Naive B cell (primary cell): Measurements from ENCODE around the gene SETX. TPM values are rescaled to one million over a fixed set of nuclear protein-coding genes. Genes with fewer than 3 reads are reported as not detected.
"Not testable (repeated sequence)": the region's sequence is repeated elsewhere in the genome, so short reads cannot be mapped to it uniquely, and the experiment has no call there.

Experiments used
- ATAC-seq, 2 donors: fragments of 150-1000 bp; cut with Tn5 transposase; 2 replicates each; pipeline ENCODE4 v1.10.0; 2021; ENCODE audit warnings: low read depth in 2 of 2, mild to moderate bottlenecking in 2 of 2, moderate library complexity in 2 of 2
- DNase-seq: peaks from one replicate; pipeline ENCODE4 v3.0.0; 2022
- H3K27ac Mint-ChIP-seq, 6 donors: one replicate each; pipeline ENCODE4 v1.8.0; 2020 to 2022; ENCODE audit warnings: mild to moderate bottlenecking in 6 of 6, mixed read lengths in 6 of 6, moderate library complexity in 5 of 6, inconsistent platforms in 2 of 6
- H3K27me3 Mint-ChIP-seq, 3 donors: one replicate each; pipeline ENCODE4 v1.8.0; 2021 to 2022; ENCODE audit warnings: mixed read lengths in 3 of 3, mild to moderate bottlenecking in 1 of 3
- H3K36me3 Mint-ChIP-seq, 2 donors: one replicate each; pipeline ENCODE4 v1.8.0; 2020 to 2022; ENCODE audit warnings: mixed read lengths in 2 of 2, inconsistent platforms in 1 of 2, mild to moderate bottlenecking in 1 of 2
- H3K4me1 Mint-ChIP-seq, 3 donors: one replicate each; pipeline ENCODE4 v1.8.0; 2020 to 2022; ENCODE audit warnings: mixed read lengths in 3 of 3, inconsistent platforms in 1 of 3, mild to moderate bottlenecking in 1 of 3, moderate library complexity in 1 of 3
- H3K4me3 Mint-ChIP-seq, 8 donors: one replicate each; pipeline ENCODE4 v1.8.0; 2020 to 2022; ENCODE audit warnings: mild to moderate bottlenecking in 8 of 8, mixed read lengths in 8 of 8, moderate library complexity in 8 of 8, inconsistent platforms in 2 of 8
- H3K9me3 Mint-ChIP-seq, 7 donors: one replicate each; pipeline ENCODE4 v1.8.0; 2020 to 2022; ENCODE audit warnings: mixed read lengths in 7 of 7, mild to moderate bottlenecking in 5 of 7, inconsistent platforms in 2 of 7, moderate library complexity in 1 of 7
- polyA plus RNA-seq, 6 donors: library from polyadenylated mRNA; unstranded; fragments of 300-500 nt; fragmentation: Illumina TruSeq; gene quantifications; one replicate each; pipeline ENCODE4 v1.2.3, GENCODE V29; 2021; ENCODE audit warnings: low read depth in 6 of 6

SETX gene
- polyA plus RNA-seq, 6 donors from 2014 or later: 12.7 to 70.1 (median 46.5) TPM

DNA sequence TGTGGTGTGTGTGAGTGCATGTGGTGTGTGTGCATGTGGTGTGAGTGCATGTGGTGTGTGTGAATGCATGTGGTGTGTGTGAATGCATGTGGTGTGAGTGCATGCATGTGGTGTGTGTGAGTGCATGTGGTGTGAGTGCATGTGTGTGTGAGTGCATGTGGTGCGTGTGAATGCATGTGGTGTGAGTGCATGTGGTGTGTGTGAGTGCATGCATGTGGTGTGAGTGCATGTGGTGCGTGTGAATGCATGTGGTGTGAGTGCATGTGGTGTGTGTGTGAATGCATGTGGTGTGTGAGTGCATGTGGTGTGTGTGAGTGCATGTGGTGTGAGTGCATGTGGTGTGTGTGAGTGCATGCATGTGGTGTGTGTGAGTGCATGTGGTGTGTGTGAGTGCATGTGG is 23.0 kb upstream of the SETX start:
- Mint-ChIP-seq H3K4me1 (peaks cover 36 to 61% (median 43%) of the 10 kb centered on the region in 3 donors), H3K36me3 (peaks cover 0 to 11% of the 10 kb centered on the region in 2 donors)
- ATAC-seq, DNase-seq, H3K9me3 Mint-ChIP-seq, H3K27ac Mint-ChIP-seq, H3K4me3 Mint-ChIP-seq, H3K27me3 Mint-ChIP-seq: not testable (repeated sequence)

DNA sequence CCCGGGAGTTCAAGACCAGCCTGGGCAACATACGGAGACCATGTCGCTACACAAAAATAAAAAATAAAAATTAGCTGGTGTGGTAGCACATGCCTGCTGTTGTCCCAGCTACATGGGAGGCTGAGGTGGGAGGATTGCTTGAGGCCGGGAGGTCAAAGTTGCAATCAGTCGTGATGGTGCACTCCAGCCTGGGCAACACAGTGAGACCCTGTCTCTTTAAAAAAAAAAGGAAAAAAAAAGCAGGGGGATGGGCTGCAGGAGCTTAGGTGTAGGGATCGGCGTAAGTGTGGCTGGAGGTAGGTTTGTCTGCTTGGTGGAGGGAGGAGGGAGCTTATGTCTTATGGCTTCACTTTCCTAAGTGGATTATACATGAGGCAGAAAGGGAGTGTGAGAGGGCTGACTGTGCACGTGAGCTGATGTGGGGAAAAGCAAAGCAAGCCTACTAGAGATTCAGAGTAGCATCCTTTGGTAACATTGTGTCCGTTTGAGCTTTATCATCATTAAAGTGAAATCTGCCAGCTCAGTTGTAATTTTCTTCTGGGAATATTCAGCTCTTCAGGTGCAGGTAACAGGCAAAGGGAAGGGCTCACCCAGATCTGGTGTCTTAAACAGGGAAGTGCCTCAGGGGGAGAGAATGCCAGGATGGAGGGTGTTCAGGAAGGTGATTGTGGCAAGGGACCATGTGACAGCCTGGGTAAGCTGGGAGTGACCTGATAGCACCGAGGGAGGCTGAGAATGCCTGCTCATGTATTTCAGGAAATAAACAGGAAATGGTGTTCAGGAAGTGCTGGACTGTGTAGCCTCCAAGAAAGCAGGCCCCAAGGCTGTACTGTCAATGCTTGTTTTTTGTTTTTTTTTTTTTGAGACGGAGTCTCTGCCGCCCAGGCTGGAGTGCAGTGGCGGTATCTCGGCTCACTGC is 17.6 kb upstream of the SETX start:
- Mint-ChIP-seq H3K27me3 (no peaks in the 10 kb centered on the region), H3K36me3 (peaks cover 0 to 4% of the 10 kb centered on the region in 2 donors), H3K9me3 (no peaks in the 10 kb centered on the region), H3K27ac (peak overlapping the region; percentile 82 to 98 (median 92)), H3K4me3 (peak overlapping the region in 7 of 8 donors; percentile 58 to 90 (median 87)), H3K4me1 (peaks cover 28 to 56% (median 48%) of the 10 kb centered on the region in 3 donors)
- ATAC-seq: peak; percentile 51 to 61
- DNase-seq: no peak

DNA sequence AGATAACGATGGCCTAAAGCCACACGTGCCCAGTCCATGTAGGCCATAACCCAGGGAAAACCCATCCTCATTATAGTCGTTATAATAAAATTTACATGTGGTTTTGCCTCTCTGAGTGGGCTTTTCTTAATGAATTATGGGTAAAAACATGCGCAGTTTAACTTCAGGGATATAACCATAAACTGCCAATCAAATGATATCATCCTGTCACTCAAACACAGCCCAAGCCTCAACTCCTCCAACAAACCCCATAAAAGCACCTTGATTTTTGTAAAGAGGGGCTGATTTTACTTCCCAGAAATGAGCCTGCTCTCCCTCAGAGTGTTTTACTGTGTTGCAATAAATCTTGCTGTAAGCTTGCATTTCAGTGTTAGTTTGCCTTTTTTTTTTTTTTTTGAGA is 15.8 kb upstream of the SETX start:
- Mint-ChIP-seq H3K27me3 (no peaks in the 10 kb centered on the region), H3K27ac (peak overlapping the region in 2 of 6 donors; percentile 42 to 79), H3K4me1 (peaks cover 32 to 69% (median 59%) of the 10 kb centered on the region in 3 donors), H3K36me3 (no peaks in the 10 kb centered on the region), H3K9me3 (no peaks in the 10 kb centered on the region), H3K4me3 (peak overlapping the region in 1 of 8 donors; percentile 6)
- DNase-seq (no peak), ATAC-seq (no peak)

DNA sequence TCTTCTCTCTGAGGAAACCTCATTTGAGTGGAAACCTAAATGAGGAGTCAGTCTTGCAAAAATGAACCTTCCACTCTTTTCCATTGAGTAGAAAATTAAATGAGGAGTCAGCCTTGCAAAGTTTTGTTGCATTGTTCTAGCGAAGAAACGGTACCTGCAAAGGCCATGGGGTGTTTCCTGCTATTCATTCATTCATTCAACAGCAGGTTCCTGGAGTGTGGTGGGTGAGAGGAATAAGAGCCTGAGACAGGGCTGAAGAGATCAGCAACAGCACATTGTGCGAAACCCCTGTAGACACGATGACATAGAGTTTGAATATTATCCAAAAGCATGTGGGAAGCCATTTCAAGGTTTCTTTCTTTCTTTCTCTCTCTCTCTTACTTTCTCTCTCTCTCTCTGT is 14.6 kb upstream of the SETX start:
- ATAC-seq (no peak), DNase-seq (no peak)
- Mint-ChIP-seq H3K4me1 (peaks cover 25 to 66% (median 51%) of the 10 kb centered on the region in 3 donors), H3K4me3 (no peak overlapping the region), H3K27me3 (no peaks in the 10 kb centered on the region), H3K27ac (peak overlapping the region in 2 of 6 donors; percentile 32 to 38), H3K36me3 (no peaks in the 10 kb centered on the region), H3K9me3 (no peaks in the 10 kb centered on the region)

DNA sequence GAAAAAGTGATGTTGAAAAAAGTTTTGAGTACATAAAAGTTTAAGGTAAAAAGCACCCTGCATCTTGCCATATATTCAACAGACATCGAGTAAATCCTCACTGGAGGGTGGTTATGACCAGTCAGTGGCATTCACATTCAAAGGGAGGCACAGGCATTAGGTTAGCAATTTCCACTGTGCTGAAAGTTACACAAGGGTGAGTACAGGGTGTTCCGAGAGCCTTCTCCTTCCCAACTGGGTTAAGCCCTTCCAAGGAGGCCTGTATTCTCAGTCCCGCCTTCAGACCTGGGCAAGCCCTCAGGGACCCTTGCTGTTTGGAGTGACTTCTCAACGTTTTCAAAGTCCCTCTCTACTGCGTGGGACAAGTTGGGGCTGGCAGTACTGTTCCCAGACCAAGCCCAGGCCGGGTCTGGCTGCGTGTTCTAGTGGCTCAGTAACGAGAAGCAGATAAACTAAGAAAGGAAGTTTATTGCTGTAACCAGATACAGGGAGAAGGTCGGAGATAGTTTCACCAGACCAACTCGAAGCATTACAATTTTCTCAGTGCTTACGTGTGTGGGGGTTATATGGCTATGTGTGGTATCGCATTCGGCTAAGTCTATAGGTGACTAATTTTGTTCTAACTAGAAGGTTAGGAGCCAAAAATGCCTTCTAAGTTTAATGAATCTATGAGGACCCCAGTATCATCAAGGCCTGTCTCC is 13.0 kb upstream of the SETX start:
- no peaks in the 10 kb centered on the region for H3K9me3 Mint-ChIP-seq
- no peaks in the 10 kb centered on the region for H3K36me3 Mint-ChIP-seq
- no peak for ATAC-seq
- no peak overlapping the region for H3K4me3 Mint-ChIP-seq
- no peaks in the 10 kb centered on the region for H3K27me3 Mint-ChIP-seq
- H3K27ac Mint-ChIP-seq: no peak overlapping the region
- peaks cover 16 to 49% (median 35%) of the 10 kb centered on the region in 3 donors for H3K4me1 Mint-ChIP-seq
- no peak for DNase-seq

DNA sequence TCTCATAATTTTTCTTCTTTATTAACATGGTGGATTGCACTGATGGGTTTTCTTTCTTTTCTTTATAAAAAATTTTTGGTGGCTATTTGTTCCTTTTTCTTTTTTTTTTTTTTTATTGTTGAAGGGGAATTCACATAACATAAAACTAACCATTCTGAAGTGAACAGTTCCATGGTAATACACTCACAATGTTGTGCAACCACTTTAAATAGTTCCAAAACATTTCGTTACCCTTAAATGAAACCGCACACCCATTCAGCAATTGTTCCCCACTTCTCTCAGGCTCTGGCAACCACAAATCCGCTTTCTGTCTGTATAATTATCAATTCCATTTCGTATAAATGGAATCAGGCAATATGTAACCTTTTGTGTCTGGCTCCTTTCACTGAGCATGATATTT is 11.7 kb upstream of the SETX start:
- Mint-ChIP-seq H3K4me1 (peaks cover 9 to 38% (median 26%) of the 10 kb centered on the region in 3 donors), H3K9me3 (no peaks in the 10 kb centered on the region), H3K27me3 (no peaks in the 10 kb centered on the region), H3K36me3 (no peaks in the 10 kb centered on the region), H3K27ac (peak overlapping the region in 2 of 6 donors; percentile 5 to 94), H3K4me3 (no peak overlapping the region)
- ATAC-seq (no peak), DNase-seq (no peak)

DNA sequence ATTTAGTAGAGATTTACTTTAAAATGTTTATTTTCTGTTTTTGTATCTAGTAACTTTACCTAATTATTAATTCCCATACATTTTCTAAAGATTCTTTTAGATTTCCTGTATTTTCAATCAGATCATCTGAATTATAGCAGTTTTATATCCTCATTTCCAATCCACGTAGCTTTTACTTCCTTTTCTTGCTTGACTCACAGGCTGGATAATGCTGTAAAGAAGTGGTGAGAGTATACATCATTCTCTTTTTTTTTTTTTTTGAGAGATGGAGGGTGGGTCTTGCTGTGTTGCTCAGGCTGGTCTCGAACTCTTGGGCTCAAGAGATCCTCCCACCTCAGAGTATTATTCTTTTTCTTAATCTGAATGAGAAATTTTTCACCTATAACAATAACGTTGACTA is 11.2 kb upstream of the SETX start:
- no peaks in the 10 kb centered on the region for H3K36me3 Mint-ChIP-seq
- no peaks in the 10 kb centered on the region for H3K9me3 Mint-ChIP-seq
- H3K27me3 Mint-ChIP-seq: no peaks in the 10 kb centered on the region
- ATAC-seq: peak; percentile 45 to 52
- peaks cover 9 to 33% (median 26%) of the 10 kb centered on the region in 3 donors for H3K4me1 Mint-ChIP-seq
- H3K27ac Mint-ChIP-seq: peak overlapping the region in 4 of 6 donors; percentile 0 to 94 (median 52)
- no peak for DNase-seq
- H3K4me3 Mint-ChIP-seq: peak overlapping the region in 2 of 8 donors; percentile 5 to 20

DNA sequence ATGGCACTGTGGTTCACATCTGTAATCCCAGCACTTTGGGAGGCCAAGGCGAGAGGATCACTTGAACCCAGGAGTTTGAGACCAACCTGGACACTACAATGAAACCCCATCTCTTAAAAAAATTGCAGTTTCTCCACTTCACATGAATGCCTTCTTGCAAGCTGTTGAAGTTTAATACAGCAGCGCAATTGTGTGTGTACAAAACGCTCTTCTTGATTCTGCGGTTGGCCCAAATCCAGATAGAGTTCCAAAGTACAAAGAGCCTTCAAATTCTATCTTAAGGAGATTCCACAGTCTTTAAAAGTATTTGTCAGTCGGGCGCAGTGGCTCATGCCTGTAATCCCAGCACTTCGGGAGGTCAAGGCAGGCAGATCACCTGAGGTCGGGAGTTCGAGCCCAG is 9.3 kb upstream of the SETX start:
- ATAC-seq (no peak), DNase-seq (no peak)
- H3K4me1 Mint-ChIP-seq: peaks cover 9 to 32% (median 20%) of the 10 kb centered on the region in 3 donors
- no peak overlapping the region for H3K27ac Mint-ChIP-seq
- H3K36me3 Mint-ChIP-seq: no peaks in the 10 kb centered on the region
- H3K27me3 Mint-ChIP-seq: no peaks in the 10 kb centered on the region
- no peak overlapping the region for H3K4me3 Mint-ChIP-seq
- no peaks in the 10 kb centered on the region for H3K9me3 Mint-ChIP-seq

DNA sequence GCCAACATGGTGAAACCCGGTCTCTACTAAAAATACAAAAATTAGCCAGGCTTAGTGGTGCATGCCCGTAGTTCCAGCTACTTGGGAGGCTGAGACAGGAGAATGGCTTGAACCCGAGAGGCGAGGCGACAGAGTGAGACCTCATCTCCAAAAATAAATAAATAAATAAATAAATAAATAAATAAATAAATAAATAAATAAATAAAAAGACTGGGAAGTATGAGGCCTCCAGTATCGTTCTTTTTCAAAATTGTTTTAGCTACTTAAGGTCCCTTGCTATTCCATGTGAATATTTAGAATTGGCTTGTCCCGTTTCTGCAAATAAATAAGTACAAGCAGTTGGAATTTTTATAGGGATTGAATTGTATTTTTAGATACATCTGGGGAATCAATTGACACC is 3.0 kb upstream of the SETX start:
- no peak for ATAC-seq
- peaks cover 0 to 4% (median 0%) of the 10 kb centered on the region in 7 donors for H3K9me3 Mint-ChIP-seq
- DNase-seq: no peak
- peak overlapping the region in 1 of 8 donors; percentile 45 for H3K4me3 Mint-ChIP-seq
- no peak overlapping the region for H3K27ac Mint-ChIP-seq
- peaks cover 10% of the 10 kb centered on the region in 2 donors for H3K36me3 Mint-ChIP-seq
- no peaks in the 10 kb centered on the region for H3K27me3 Mint-ChIP-seq
- peaks cover 27 to 41% (median 36%) of the 10 kb centered on the region in 3 donors for H3K4me1 Mint-ChIP-seq

DNA sequence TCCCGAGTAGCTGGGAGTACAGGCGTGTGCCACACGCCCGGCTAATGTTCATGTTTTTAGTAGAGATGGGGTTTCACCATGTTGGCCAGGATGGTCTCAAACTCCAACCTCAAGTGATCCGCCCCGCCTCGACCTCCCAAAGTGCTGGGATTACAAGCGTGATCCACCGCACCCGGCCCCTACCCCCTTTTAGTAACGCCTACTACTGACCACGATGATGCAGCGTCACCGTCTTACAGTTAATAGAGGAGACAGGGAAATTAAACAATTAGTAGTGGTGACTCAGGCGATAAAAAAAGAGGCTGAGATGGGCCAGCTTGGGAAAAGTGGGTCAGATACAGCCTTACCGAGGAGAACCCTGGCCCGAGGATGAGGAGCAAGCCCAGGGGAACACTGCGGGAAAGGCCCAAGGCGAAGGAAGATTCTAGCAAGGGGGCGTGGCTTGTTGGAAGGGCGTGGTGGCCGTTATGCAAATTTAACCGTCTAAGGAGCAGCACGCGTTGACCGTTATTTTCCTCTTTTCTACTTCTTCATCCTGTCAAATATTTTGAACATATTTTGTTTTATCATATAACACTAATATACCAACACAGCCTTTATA is 1.6 kb upstream of the SETX start:
- peak overlapping the region; percentile 16 to 98 (median 72) for H3K27ac Mint-ChIP-seq
- H3K36me3 Mint-ChIP-seq: peaks cover 18 to 19% of the 10 kb centered on the region in 2 donors
- no peaks in the 10 kb centered on the region for H3K27me3 Mint-ChIP-seq
- H3K9me3 Mint-ChIP-seq: peaks cover 0 to 4% (median 0%) of the 10 kb centered on the region in 7 donors
- H3K4me3 Mint-ChIP-seq: peak overlapping the region in 5 of 8 donors; percentile 12 to 75 (median 57)
- ATAC-seq: no peak
- DNase-seq: no peak
- H3K4me1 Mint-ChIP-seq: peaks cover 36 to 54% (median 49%) of the 10 kb centered on the region in 3 donors

DNA sequence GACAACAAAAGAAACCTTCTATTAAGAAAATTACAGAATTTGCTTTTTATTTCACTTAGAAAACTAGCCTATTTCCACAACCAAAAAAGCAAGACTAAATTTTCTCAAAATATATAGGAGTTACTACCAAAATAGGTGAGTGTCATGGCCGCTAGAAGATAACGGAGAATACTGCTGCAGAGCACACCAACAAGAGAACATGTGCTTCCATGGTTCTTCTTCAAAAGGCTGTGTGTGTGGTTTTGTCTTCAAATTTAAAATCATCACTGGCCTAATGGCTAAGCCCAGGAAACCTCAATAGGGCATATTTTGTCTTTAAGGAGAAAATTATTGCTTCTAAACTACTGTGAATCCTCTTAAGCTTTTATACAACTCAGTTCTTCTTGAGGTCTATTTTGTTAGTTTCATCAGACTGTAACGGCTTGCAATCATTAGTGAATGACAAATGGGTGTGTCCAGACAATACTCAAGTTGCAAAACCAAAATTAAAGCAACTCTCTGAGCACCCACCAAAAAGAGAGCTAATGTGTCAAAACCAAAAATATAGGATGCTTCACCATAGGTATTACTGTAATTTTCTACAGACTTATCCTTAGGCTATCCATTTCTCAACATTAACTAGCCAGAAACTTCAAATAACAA is 3.3 kb downstream of the SETX start:
- H3K36me3 Mint-ChIP-seq: peaks cover 19 to 28% of the 10 kb centered on the region in 2 donors
- H3K4me3 Mint-ChIP-seq: peak overlapping the region; percentile 72 to 98 (median 92)
- H3K4me1 Mint-ChIP-seq: peaks cover 34 to 65% (median 49%) of the 10 kb centered on the region in 3 donors
- DNase-seq (no peak), ATAC-seq (no peak)
- H3K9me3 Mint-ChIP-seq: peaks cover 0 to 3% (median 0%) of the 10 kb centered on the region in 7 donors
- no peaks in the 10 kb centered on the region for H3K27me3 Mint-ChIP-seq
- peak overlapping the region; percentile 6 to 97 (median 76) for H3K27ac Mint-ChIP-seq

DNA sequence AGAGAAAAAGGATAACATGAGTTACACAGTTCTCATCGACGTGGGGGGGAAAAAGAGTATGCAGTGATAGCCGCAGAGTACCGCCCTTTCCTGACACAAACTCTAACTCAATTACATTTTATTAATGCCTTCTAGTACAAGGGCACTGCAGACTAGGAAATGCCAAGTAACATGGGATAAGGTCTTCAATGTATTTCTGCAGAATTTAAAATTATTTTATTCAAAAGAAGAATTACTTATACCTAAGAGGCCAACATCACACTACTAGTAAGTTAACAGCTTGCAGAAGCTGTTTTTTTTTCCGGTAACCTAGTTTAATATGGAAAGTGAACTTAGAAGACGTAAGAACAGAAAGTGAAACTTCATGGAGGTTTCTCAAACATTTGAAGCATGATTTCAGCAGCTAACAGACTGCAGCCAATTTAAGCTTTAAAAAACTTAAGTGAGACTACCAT is 3.9 kb downstream of the SETX start:
- peak; percentile 42 for DNase-seq
- Mint-ChIP-seq H3K4me1 (peaks cover 32 to 59% (median 44%) of the 10 kb centered on the region in 3 donors), H3K9me3 (no peaks in the 10 kb centered on the region), H3K27me3 (no peaks in the 10 kb centered on the region), H3K36me3 (peaks cover 19 to 33% of the 10 kb centered on the region in 2 donors), H3K27ac (peak overlapping the region in 5 of 6 donors; percentile 6 to 97 (median 75)), H3K4me3 (peak overlapping the region; percentile 50 to 98 (median 90))
- no peak for ATAC-seq
